T-cell (primary cell): Measurements from ENCODE around the gene DOK3. TPM values are rescaled to one million over a fixed set of nuclear protein-coding genes. Genes with fewer than 3 reads are reported as not detected.

Experiments used
- ATAC-seq, 4 experiments: fragments of 200-7000 bp in 3 of 4; fragments of 150-1000 bp in 1 of 4; cut with Tn5 transposase; replicated peaks in 1 of 4; 1 replicate in 3 of 4; 2 replicates in 1 of 4; pipeline ENCODE4 v1.10.0; 2021; ENCODE audit warnings: moderate library complexity in 3 of 4, mild to moderate bottlenecking in 2 of 4, moderate number of reproducible peaks in 1 of 4
- CTCF ChIA-PET, 2 donors: fragments of 300-600 bp; sonication (Branson Sonifier 250); formaldehyde crosslinking; loops; one replicate each; lab custom pipeline; 2022; ENCODE audit warnings: antibody characterized with exemption in 2 of 2; lab: Charles Lee
- POLR2A ChIA-PET, 2 donors: fragments of 300-600 bp; sonication (Branson Sonifier 250); formaldehyde crosslinking; loops; one replicate each; lab custom pipeline; 2022; ENCODE audit warnings: antibody characterized with exemption in 2 of 2; lab: Charles Lee
- DNase-seq, 35 experiments: peaks; one replicate each; pipeline versions ENCODE4 v3.0.0 to v3.0.0-alpha.2; 2013 to 2023
- H3K27ac ChIP-seq: one replicate; pipeline ENCODE4 v1.5.1; 2013; ENCODE audit warnings: low read length
- H3K27me3 ChIP-seq, 2 experiments: replicated peaks in 1 of 2; 1 replicate in 1 of 2; 2 replicates in 1 of 2; pipeline versions ENCODE4 v1.6.1 to v1.7.0; 2013; ENCODE audit warnings: low read length in 1 of 2, mixed read lengths in 1 of 2; ENCODE audit not compliant: control insufficient read depth in 2 of 2, insufficient read depth in 2 of 2; ENCODE audit errors: extremely low read depth in 1 of 2
- H3K36me3 ChIP-seq, 2 donors: 1 replicate in 1 of 2; 2 replicates in 1 of 2; pipeline versions ENCODE4 v1.6.1 to v1.7.0; 2013; ENCODE audit warnings: low read length in 1 of 2; ENCODE audit not compliant: control insufficient read depth in 2 of 2, insufficient read depth in 1 of 2; ENCODE audit errors: extremely low read depth in 1 of 2
- H3K4me1 ChIP-seq, 2 experiments: 1 replicate in 1 of 2; 2 replicates in 1 of 2; pipeline versions ENCODE4 v1.6.1 to v1.7.0; 2013; ENCODE audit warnings: low read length in 2 of 2, mixed read lengths in 1 of 2; ENCODE audit not compliant: insufficient read depth in 2 of 2, control insufficient read depth in 1 of 2; ENCODE audit errors: extremely low read depth in 1 of 2
- H3K4me3 ChIP-seq, 2 donors: 1 replicate in 1 of 2; 2 replicates in 1 of 2; pipeline versions ENCODE4 v1.5.1 to v1.7.0; 2013; ENCODE audit warnings: mild to moderate bottlenecking in 2 of 2, low read length in 1 of 2, moderate library complexity in 1 of 2; ENCODE audit not compliant: control insufficient read depth in 1 of 2; ENCODE audit errors: extremely low read depth in 1 of 2
- H3K9me3 ChIP-seq: 2 replicates; pipeline ENCODE4 v1.7.0; 2013
- H3K27ac Mint-ChIP-seq, 2 donors: one replicate each; pipeline ENCODE4 v1.8.0; 2020 to 2021; ENCODE audit warnings: mild to moderate bottlenecking in 2 of 2, mixed read lengths in 2 of 2
- H3K27me3 Mint-ChIP-seq, 2 donors: one replicate each; pipeline ENCODE4 v1.8.0; 2021 to 2022; ENCODE audit warnings: mixed read lengths in 2 of 2
- H3K36me3 Mint-ChIP-seq: one replicate; pipeline ENCODE4 v1.8.0; 2021; ENCODE audit warnings: mixed read lengths
- H3K4me1 Mint-ChIP-seq, 3 donors: one replicate each; pipeline ENCODE4 v1.8.0; 2020 to 2022; ENCODE audit warnings: mixed read lengths in 3 of 3, mild to moderate bottlenecking in 1 of 3
- H3K4me3 Mint-ChIP-seq, 3 donors: one replicate each; pipeline ENCODE4 v1.8.0; 2020 to 2022; ENCODE audit warnings: mild to moderate bottlenecking in 3 of 3, mixed read lengths in 3 of 3, moderate library complexity in 3 of 3
- H3K9me3 Mint-ChIP-seq, 3 donors: one replicate each; pipeline ENCODE4 v1.8.0; 2020 to 2022; ENCODE audit warnings: mixed read lengths in 3 of 3
- WGBS: methylation state at CpG from one replicate; pipeline ENCODE4 v1.1.5; 2013; ENCODE audit warnings: missing lambda C conversion rate; ENCODE audit not compliant: insufficient coverage; 5-methylcytosine and 5-hydroxymethylcytosine counted together
- total RNA-seq, 35 experiments: library from RNA in 6 of 35; stranded (reverse) in 6 of 35; fragments of 120-200 nt in 1 of 35; gene quantifications; one replicate each; pipeline versions ENCODE4 v1.2.1 to v1.2.4 and lab custom pipeline; 2013 to 2026

DOK3 gene
- total RNA-seq, 5 donors from 2014 or later (not counting 1 experiment from before 2014, with no cell fraction given), result 1.1 to 5.8 (median 4.3) TPM

GRCh38 chr5:177482359-177482795 is 27.2 kb downstream of the DOK3 start:
- Histone ChIP-seq H3K27ac (no peak overlapping the region), H3K4me1 (peaks cover 2 to 14% of the 10 kb centered on the region in 2 experiments), H3K4me3 (no peak overlapping the region), H3K27me3 (no peaks in the 10 kb centered on the region), H3K9me3 (no peaks in the 10 kb centered on the region), H3K36me3 (peaks cover 0 to 4% of the 10 kb centered on the region in 2 donors)
- WGBS, result 92% methylated on average over 4 of the region's 10 CpGs
- POLR2A ChIA-PET, result no interaction called here
- H3K27me3 Mint-ChIP-seq, result no peaks in the 10 kb centered on the region
- no peak overlapping the region for H3K27ac Mint-ChIP-seq
- H3K4me3 Mint-ChIP-seq, result no peak overlapping the region
- H3K4me1 Mint-ChIP-seq, result peaks cover 15 to 25% (median 17%) of the 10 kb centered on the region in 3 donors
- CTCF ChIA-PET, result no interaction called here
- ATAC-seq (no peak), DNase-seq (no peak)
- H3K9me3 Mint-ChIP-seq, result no peaks in the 10 kb centered on the region
- no peaks in the 10 kb centered on the region for H3K36me3 Mint-ChIP-seq

DNA sequence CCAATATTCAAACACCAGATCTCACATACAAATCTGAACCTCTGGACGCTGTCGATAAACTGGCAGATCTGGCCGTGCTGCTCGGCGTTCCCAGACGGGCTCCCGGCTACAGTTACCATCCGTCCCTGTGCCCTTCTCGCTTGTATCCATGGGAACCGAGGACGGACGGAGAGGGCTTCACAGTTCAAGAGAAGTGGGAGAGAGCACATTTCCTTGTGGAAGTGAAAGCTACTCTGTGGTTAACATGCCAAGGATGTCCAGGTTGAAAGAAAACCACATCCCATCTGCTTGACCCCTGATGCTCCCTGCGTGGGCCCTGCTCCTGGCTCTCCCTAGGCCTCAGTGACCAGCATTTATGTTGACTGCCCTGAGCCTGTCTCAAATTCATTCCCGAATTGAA is 29.9 kb downstream of the DOK3 start:
- ATAC-seq (no peak), DNase-seq (no peak)
- H3K36me3 ChIP-seq, result peaks cover 0 to 4% of the 10 kb centered on the region in 2 donors
- 85% methylated on average over 13 of the region's 14 CpGs for WGBS
- H3K27ac ChIP-seq, result no peak overlapping the region
- no peaks in the 10 kb centered on the region for H3K36me3 Mint-ChIP-seq
- H3K4me1 ChIP-seq, result peaks cover 2 to 25% of the 10 kb centered on the region in 2 experiments
- H3K4me1 Mint-ChIP-seq, result peaks cover 28 to 42% (median 31%) of the 10 kb centered on the region in 3 donors
- H3K27me3 ChIP-seq, result peaks cover 0 to 2% of the 10 kb centered on the region in 2 experiments
- H3K4me3 ChIP-seq, result no peak overlapping the region
- POLR2A ChIA-PET, result no interaction called here
- no peaks in the 10 kb centered on the region for H3K9me3 ChIP-seq
- H3K27me3 Mint-ChIP-seq, result no peaks in the 10 kb centered on the region
- H3K9me3 Mint-ChIP-seq, result no peaks in the 10 kb centered on the region
- no peak overlapping the region for H3K4me3 Mint-ChIP-seq
- CTCF ChIA-PET, result interaction anchor here (0.8 to 0.9 kb wide), 3 partner anchors 22 to 202 kb away, joined by 3 to 4 read pairs (median 3); no protein-coding TSS in a partner anchor
- H3K27ac Mint-ChIP-seq, result peak overlapping the region; percentile 53 to 89

DNA sequence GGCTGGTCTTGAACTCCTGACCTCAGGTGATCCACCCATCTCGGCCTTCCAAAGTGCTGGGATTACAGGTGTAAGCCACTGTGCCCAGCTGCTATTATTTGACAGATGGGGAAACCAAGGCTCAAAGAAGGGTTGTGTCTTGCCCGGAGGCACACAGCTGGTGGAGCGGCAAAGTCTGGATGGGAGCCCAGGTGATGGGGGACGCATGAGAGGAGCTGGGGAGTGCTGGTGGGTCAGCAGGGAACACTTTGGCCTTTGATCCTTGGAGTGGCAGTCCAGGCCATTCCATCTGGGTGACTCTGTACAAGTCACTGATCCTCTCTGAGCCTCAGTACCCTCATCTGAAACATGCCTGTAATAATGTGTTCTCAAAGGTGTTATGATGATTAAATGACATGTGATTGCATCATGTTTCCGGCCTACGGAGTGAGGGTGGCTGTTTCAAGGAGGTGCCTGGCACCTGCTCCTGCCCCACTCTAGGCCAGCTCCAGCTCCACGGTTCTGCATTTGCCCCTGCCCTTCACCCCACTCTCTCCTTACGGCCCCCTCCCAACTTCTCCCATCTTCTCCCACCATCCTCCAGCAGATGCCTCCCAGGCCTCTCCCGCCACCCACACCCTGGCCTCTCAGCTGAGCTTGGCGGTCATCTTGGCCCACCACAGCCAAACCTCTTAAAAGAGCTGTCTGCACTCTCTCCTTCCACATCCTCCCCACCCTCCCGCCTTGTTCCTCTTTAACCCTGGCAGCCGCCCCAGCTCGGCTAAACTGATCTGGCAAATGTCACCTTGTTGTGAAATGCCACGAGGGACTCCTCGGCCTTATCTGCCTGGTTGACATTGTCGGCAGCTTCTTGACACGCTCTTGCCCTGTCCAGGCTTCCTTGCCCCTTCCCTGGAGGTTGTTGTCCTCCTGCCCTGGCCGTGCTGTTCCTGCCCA is 30.6 kb downstream of the DOK3 start:
- H3K9me3 Mint-ChIP-seq, result no peaks in the 10 kb centered on the region
- ATAC-seq (peak; percentile 66 to 84 (median 76)), DNase-seq (peak in 10 of 35 experiments; percentile 17 to 62 (median 32))
- 55% methylated on average over 15 of the region's 18 CpGs for WGBS
- CTCF ChIA-PET, result interaction anchor here (0.5 to 0.9 kb wide), 4 partner anchors 9 to 407 kb away, joined by 3 to 6 read pairs (median 4); no protein-coding TSS in a partner anchor
- H3K36me3 Mint-ChIP-seq, result no peaks in the 10 kb centered on the region
- Histone ChIP-seq H3K27me3 (peaks cover 0 to 10% of the 10 kb centered on the region in 2 experiments), H3K27ac (peak overlapping the region; percentile 24), H3K9me3 (no peaks in the 10 kb centered on the region), H3K4me3 (no peak overlapping the region), H3K36me3 (peaks cover 0 to 4% of the 10 kb centered on the region in 2 donors), H3K4me1 (peaks cover 2 to 32% of the 10 kb centered on the region in 2 experiments)
- H3K27me3 Mint-ChIP-seq, result peaks cover 0 to 3% of the 10 kb centered on the region in 2 donors
- H3K4me3 Mint-ChIP-seq, result peak overlapping the region in 1 of 3 donors; percentile 46
- POLR2A ChIA-PET, result no interaction called here
- peaks cover 36 to 47% (median 39%) of the 10 kb centered on the region in 3 donors for H3K4me1 Mint-ChIP-seq
- H3K27ac Mint-ChIP-seq, result peak overlapping the region; percentile 89 to 93

DNA sequence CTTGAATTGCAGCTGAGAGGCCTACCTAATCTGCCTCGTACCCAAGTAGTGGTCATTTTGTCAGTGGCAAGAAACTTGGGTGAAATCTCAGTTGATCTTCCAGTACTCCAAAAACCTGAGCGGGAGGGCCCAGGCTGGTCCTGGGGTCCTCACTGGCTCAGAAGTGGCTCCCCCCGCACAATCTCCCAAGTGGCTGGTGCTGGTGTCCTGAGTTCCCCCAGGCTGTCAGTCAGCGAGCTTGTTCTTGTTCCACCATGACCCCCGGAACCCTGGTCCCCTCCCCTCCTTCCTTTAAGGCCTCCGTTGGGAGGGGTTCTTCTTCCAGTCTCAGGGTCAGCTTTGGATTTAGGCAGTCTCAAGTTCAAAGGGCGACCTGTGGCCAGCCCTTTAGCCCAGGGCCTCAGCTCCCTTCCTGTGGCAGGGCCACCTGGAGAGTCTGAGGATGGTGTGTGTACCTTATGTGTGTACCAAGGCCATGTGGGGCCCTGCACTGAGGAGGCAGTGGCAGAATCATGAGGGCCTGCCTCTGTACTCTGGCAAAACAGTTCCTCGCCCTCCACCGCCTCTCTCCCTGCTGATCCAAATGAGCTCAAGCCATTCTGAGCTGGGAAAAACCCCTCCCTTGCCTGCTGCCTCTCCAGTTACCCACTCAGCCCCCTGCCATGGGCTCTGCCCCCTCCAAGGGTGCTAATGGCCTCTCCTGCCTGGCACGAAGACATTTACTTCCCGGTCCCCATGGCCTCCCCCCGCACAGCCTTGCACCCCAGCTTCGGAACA is 31.7 kb downstream of the DOK3 start:
- H3K27ac ChIP-seq, result no peak overlapping the region
- ChIA-PET POLR2A (interaction anchor here in 1 of 2 donors (0.6 kb wide), 1 partner anchor 28 kb away, joined by 3 read pairs; no protein-coding TSS in a partner anchor), CTCF (interaction anchor here in 1 of 2 donors (0.5 to 1.1 kb wide), 2 partner anchors 11 to 18 kb away, joined by 3 to 6 read pairs; no protein-coding TSS in a partner anchor)
- ATAC-seq, result no peak
- no peak for DNase-seq
- Mint-ChIP-seq H3K27me3 (peaks cover 0 to 5% of the 10 kb centered on the region in 2 donors), H3K36me3 (no peaks in the 10 kb centered on the region), H3K27ac (peak overlapping the region in 1 of 2 donors; percentile 68), H3K4me3 (no peak overlapping the region), H3K4me1 (peaks cover 38 to 50% (median 41%) of the 10 kb centered on the region in 3 donors), H3K9me3 (no peaks in the 10 kb centered on the region)
- no peaks in the 10 kb centered on the region for H3K36me3 ChIP-seq
- no peak overlapping the region for H3K4me3 ChIP-seq
- H3K9me3 ChIP-seq, result no peaks in the 10 kb centered on the region
- peaks cover 0 to 12% of the 10 kb centered on the region in 2 experiments for H3K27me3 ChIP-seq
- peaks cover 2 to 35% of the 10 kb centered on the region in 2 experiments for H3K4me1 ChIP-seq
- 88% methylated on average over 3 of the region's 13 CpGs for WGBS

- no peak for ATAC-seq
- 95% methylated on average over 16 of the region's 18 CpGs for WGBS
- Histone ChIP-seq H3K27ac (no peak overlapping the region), H3K9me3 (no peaks in the 10 kb centered on the region), H3K4me1 (peaks cover 7 to 45% of the 10 kb centered on the region in 2 experiments), H3K36me3 (no peaks in the 10 kb centered on the region), H3K27me3 (peaks cover 0 to 21% of the 10 kb centered on the region in 2 experiments), H3K4me3 (no peak overlapping the region)
- peaks cover 44 to 55% (median 46%) of the 10 kb centered on the region in 3 donors for H3K4me1 Mint-ChIP-seq
- peaks cover 0 to 5% of the 10 kb centered on the region in 2 donors for H3K27me3 Mint-ChIP-seq
- no peak for DNase-seq
- ChIA-PET CTCF (interaction anchor here in 1 of 2 donors (0.8 kb wide), 1 partner anchor 9 kb away, joined by 3 read pairs; no protein-coding TSS in a partner anchor), POLR2A (interaction anchor here in 1 of 2 donors (0.6 kb wide), 1 partner anchor 1108 kb away, joined by 3 read pairs; no protein-coding TSS in a partner anchor)
- no peaks in the 10 kb centered on the region for H3K9me3 Mint-ChIP-seq
- H3K4me3 Mint-ChIP-seq, result peak overlapping the region in 1 of 3 donors; percentile 33
- no peaks in the 10 kb centered on the region for H3K36me3 Mint-ChIP-seq
- peak overlapping the region in 1 of 2 donors; percentile 83 for H3K27ac Mint-ChIP-seq
Measured at GRCh38 chr5:177476531-177477233, 32.9 kb downstream of the DOK3 start.
